H9 (cell line): Measurements from ENCODE around the gene TTC9. TPM values are rescaled to one million over a fixed set of nuclear protein-coding genes. Genes with fewer than 3 reads are reported as not detected.

ENCODE experiments used
- DNase-seq: peaks from one replicate; pipeline ENCODE4 v3.0.0-alpha.2; 2017
- H2AFZ ChIP-seq: one replicate; pipeline ENCODE4 v1.6.1; 2013; ENCODE audit warnings: mild to moderate bottlenecking, low read length, control low read depth, moderate library complexity
- H2AK5ac ChIP-seq: 2 replicates; pipeline ENCODE4 v1.6.1; 2013; ENCODE audit warnings: low read length, control low read depth, mixed read lengths; ENCODE audit not compliant: insufficient read length
- H2BK120ac ChIP-seq: one replicate; pipeline ENCODE4 v1.6.1; 2013; ENCODE audit warnings: low read depth, mild to moderate bottlenecking, low read length, control low read depth, inconsistent platforms; ENCODE audit not compliant: poor library complexity, severe bottlenecking
- H2BK12ac ChIP-seq: 2 replicates; pipeline ENCODE4 v1.6.1; 2013; ENCODE audit warnings: low read length, control low read depth, mixed read lengths, low read depth; ENCODE audit not compliant: insufficient read length
- H2BK15ac ChIP-seq: 2 replicates; pipeline ENCODE4 v1.6.1; 2013; ENCODE audit warnings: low read depth, low read length, control low read depth
- H2BK20ac ChIP-seq: one replicate; pipeline ENCODE4 v1.6.1; 2013; ENCODE audit warnings: low read depth, mild to moderate bottlenecking, low read length, control low read depth, inconsistent platforms; ENCODE audit not compliant: poor library complexity, severe bottlenecking
- H2BK5ac ChIP-seq: 2 replicates; pipeline ENCODE4 v1.6.1; 2013; ENCODE audit warnings: low read length, control low read depth, mixed read lengths; ENCODE audit not compliant: insufficient read length
- H3K14ac ChIP-seq: 2 replicates; pipeline ENCODE4 v1.6.1; 2013; ENCODE audit warnings: low read length, control low read depth; ENCODE audit not compliant: insufficient read depth
- H3K18ac ChIP-seq: 2 replicates; pipeline ENCODE4 v1.6.1; 2013; ENCODE audit warnings: low read depth, mild to moderate bottlenecking, mixed read lengths, low read length, control low read depth; ENCODE audit not compliant: insufficient read length
- H3K23ac ChIP-seq: 2 replicates; pipeline ENCODE4 v1.6.1; 2013; ENCODE audit warnings: low read length, control low read depth, mixed read lengths, low read depth; ENCODE audit not compliant: insufficient read length
- H3K23me2 ChIP-seq: 2 replicates; pipeline ENCODE4 v1.6.1; 2013; ENCODE audit warnings: low read depth, mild to moderate bottlenecking, mixed read lengths, low read length, control low read depth; ENCODE audit not compliant: insufficient read length, poor library complexity, severe bottlenecking
- H3K27ac ChIP-seq: 2 replicates; pipeline ENCODE4 v1.5.1; 2013; ENCODE audit warnings: low read length, control low read depth, mixed read lengths, low read depth; ENCODE audit not compliant: insufficient read length
- H3K27me3 ChIP-seq: 2 replicates; pipeline ENCODE4 v1.6.1; 2013; ENCODE audit warnings: low read length, control low read depth, inconsistent platforms; ENCODE audit not compliant: insufficient read depth
- H3K4ac ChIP-seq: 2 replicates; pipeline ENCODE4 v1.6.1; 2013; ENCODE audit warnings: low read depth, mild to moderate bottlenecking, control low read depth, inconsistent platforms, low read length, moderate library complexity
- H3K4me1 ChIP-seq: 2 replicates; pipeline ENCODE4 v1.6.1; 2013; ENCODE audit warnings: low read length, control low read depth, inconsistent platforms; ENCODE audit not compliant: insufficient read depth
- H3K4me2 ChIP-seq: 2 replicates; pipeline ENCODE4 v1.6.1; 2013; ENCODE audit warnings: low read length, control low read depth, mixed read lengths; ENCODE audit not compliant: insufficient read length, insufficient read depth
- H3K56ac ChIP-seq: 2 replicates; pipeline ENCODE4 v1.6.1; 2013; ENCODE audit warnings: low read depth, mild to moderate bottlenecking, mixed read lengths, low read length, control low read depth; ENCODE audit not compliant: insufficient read length
- H3K79me1 ChIP-seq: 2 replicates; pipeline ENCODE4 v1.6.1; 2013; ENCODE audit warnings: low read depth, mild to moderate bottlenecking, moderate library complexity, low read length, control low read depth, inconsistent platforms; ENCODE audit not compliant: insufficient read depth, poor library complexity, severe bottlenecking
- H3K79me2 ChIP-seq: 2 replicates; pipeline ENCODE4 v1.6.1; 2013; ENCODE audit warnings: low read length, control low read depth, inconsistent platforms; ENCODE audit not compliant: insufficient read depth
- H3K9ac ChIP-seq: 2 replicates; pipeline ENCODE4 v1.6.1; 2013; ENCODE audit warnings: low read length, control low read depth, mixed read lengths; ENCODE audit not compliant: insufficient read length; ENCODE audit errors: extremely low read depth
- H3K9me3 ChIP-seq: one replicate; pipeline ENCODE4 v1.6.1; 2013; ENCODE audit warnings: low read depth, low read length, inconsistent platforms; ENCODE audit not compliant: control insufficient read depth
- H3T11ph ChIP-seq: one replicate; pipeline ENCODE4 v1.6.1; 2013; ENCODE audit warnings: mild to moderate bottlenecking, low read length, control low read depth, inconsistent platforms
- H4K20me1 ChIP-seq: one replicate; pipeline ENCODE4 v1.6.1; 2013; ENCODE audit not compliant: control insufficient read depth, insufficient read length, insufficient read depth
- H4K5ac ChIP-seq: 2 replicates; pipeline ENCODE4 v1.6.1; 2013; ENCODE audit warnings: low read depth, mild to moderate bottlenecking, mixed read lengths, low read length, control low read depth; ENCODE audit not compliant: insufficient read length
- H4K8ac ChIP-seq: replicated peaks from 2 replicates; pipeline ENCODE4 v1.6.1; 2013; ENCODE audit warnings: low read length, control low read depth, mixed read lengths, low read depth; ENCODE audit not compliant: insufficient read length
- H4K91ac ChIP-seq: 2 replicates; pipeline ENCODE4 v1.6.1; 2013; ENCODE audit warnings: low read depth, mild to moderate bottlenecking, moderate library complexity, mixed read lengths, low read length, control low read depth; ENCODE audit not compliant: insufficient read length
- H3K27ac Mint-ChIP-seq, 3 experiments: 2 replicates in 2 of 3; 3 replicates in 1 of 3; pipeline ENCODE4 v1.8.0; 2020 to 2021; ENCODE audit warnings: mixed read lengths in 3 of 3, mild to moderate bottlenecking in 1 of 3, moderate library complexity in 1 of 3
- H3K27me3 Mint-ChIP-seq: 2 replicates; pipeline ENCODE4 v1.8.0; 2021; ENCODE audit warnings: low read depth, mild to moderate bottlenecking, moderate library complexity, mixed read lengths
- H3K36me3 Mint-ChIP-seq, 3 experiments: 2 replicates in 2 of 3; 3 replicates in 1 of 3; pipeline ENCODE4 v1.8.0; 2020 to 2021; ENCODE audit warnings: low read depth in 3 of 3, mixed read lengths in 3 of 3; ENCODE audit not compliant: insufficient read depth in 1 of 3
- H3K4me1 Mint-ChIP-seq, 2 experiments: 2 replicates each; pipeline ENCODE4 v1.8.0; 2020; ENCODE audit warnings: mixed read lengths in 2 of 2
- H3K4me3 Mint-ChIP-seq, 2 experiments: 2 replicates in 1 of 2; 3 replicates in 1 of 2; pipeline ENCODE4 v1.8.0; 2020 to 2021; ENCODE audit warnings: mild to moderate bottlenecking in 2 of 2, mixed read lengths in 2 of 2, moderate library complexity in 1 of 2
- H3K9me3 Mint-ChIP-seq, 2 experiments: 2 replicates in 1 of 2; 3 replicates in 1 of 2; pipeline ENCODE4 v1.8.0; 2020; ENCODE audit warnings: mild to moderate bottlenecking in 2 of 2, mixed read lengths in 2 of 2, moderate library complexity in 1 of 2
- WGBS: extraction: QIAGEN DNeasy Blood & Tissue Kit; methylation state at CpG from one replicate; pipeline ENCODE4 v1.1.7; 2013; ENCODE audit warnings: missing lambda C conversion rate, low lambda C conversion rate, mixed read lengths; ENCODE audit not compliant: insufficient read length; ENCODE audit errors: extremely low coverage; 5-methylcytosine and 5-hydroxymethylcytosine counted together
- total RNA-seq: library from RNA; stranded (reverse); gene quantifications from 2 replicates; pipeline ENCODE4 v1.2.1, GENCODE V29; 2021
- TF ChIP-seq, protein P1 (sequence below): fragments of 200-600 bp; sonication (generic); conservative IDR thresholded peaks from 3 replicates; pipeline ENCODE4 v1.8.0; 2021; ENCODE audit warnings: antibody characterized with exemption, mild to moderate bottlenecking

The TTC9 gene
- total RNA-seq, 1 experiment from 2014 or later = 17.4 TPM

DNA sequence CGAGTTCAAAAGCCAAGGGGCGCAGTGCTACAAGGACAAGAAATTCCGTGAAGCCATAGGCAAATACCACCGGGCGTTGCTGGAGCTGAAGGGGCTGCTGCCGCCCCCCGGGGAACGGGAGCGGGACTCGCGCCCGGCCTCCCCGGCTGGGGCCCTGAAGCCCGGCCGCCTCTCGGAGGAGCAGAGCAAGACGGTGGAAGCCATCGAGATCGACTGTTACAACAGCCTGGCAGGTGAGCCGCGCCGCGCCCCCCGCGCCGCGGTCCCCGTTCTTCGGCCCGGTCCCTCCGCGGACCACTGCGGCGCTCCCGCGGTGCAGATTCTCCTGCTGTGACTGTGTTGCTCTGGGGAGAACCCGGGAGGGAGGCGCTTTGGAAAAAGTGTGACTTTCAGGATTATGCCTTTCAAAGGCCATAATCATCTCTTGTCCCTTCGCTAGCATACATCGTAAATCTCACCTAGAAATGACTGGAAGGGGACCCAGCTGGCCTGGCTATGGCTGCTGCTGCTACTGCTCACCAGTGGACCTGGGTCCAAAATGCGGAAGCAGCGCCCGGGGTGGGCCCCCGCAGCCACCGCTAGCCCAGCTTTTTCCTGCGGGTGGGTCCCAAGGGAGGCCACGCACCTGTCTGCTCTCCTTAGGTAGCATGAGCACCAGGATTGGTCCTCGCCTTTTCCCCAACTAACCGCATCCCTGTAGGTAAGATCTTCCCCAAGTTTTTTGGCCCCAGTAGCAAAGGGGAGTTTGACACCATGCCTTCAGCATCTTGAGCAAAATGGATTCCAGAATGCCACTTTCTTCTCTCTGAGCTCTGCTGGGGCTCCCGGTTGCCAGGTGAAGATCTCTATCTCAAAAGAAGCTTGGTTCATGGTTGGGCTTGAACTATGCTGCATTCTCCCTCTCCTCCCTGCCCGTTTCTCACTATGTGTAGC is 853 bp downstream of the TTC9 start:
- Mint-ChIP-seq H3K9me3 (no peaks in the 10 kb centered on the region), H3K4me3 (peak overlapping the region; percentile 87 to 90), H3K27ac (peak overlapping the region in 2 of 3 experiments; percentile 55 to 63; a peak in 3 of 7 replicates), H3K36me3 (peaks cover 0 to 4% (median 3%) of the 10 kb centered on the region in 3 experiments; a peak in 4 of 7 replicates), H3K27me3 (no peaks in the 10 kb centered on the region), H3K4me1 (peaks cover 54 to 55% of the 10 kb centered on the region in 2 experiments)
- Histone ChIP-seq H2AFZ (no peak overlapping the region), H3K9me3 (no peaks in the 10 kb centered on the region), H4K91ac (no peak overlapping the region), H4K20me1 (no peaks in the 10 kb centered on the region), H3K4me1 (peaks cover 22% of the 10 kb centered on the region), H2BK120ac (no peak overlapping the region), H3K23ac (no peak overlapping the region), H3T11ph (no peak overlapping the region), H3K18ac (peak overlapping the region; percentile 44), H2AK5ac (no peak overlapping the region), H2BK15ac (no peak overlapping the region), H3K56ac (no peak overlapping the region), H3K23me2 (peaks cover 21% of the 10 kb centered on the region), H2BK5ac (no peak overlapping the region), H3K27ac (no peak overlapping the region), H3K9ac (peak overlapping the region; percentile 69), H3K79me2 (peaks cover 37% of the 10 kb centered on the region; the same call in 1 of the 2 replicates), H3K4ac (no peak overlapping the region), H3K27me3 (no peaks in the 10 kb centered on the region), H2BK12ac (no peak overlapping the region), H2BK20ac (no peak overlapping the region), H4K8ac (no peak overlapping the region), H3K4me2 (peak overlapping the region; percentile 99), H4K5ac (no peak overlapping the region), H3K14ac (peak overlapping the region; percentile 43), H3K79me1 (no peaks in the 10 kb centered on the region)
- WGBS = no CpG with 5 or more reads among the region's 51 CpGs
- DNase-seq = no peak
- TF ChIP-seq, protein P1, sequence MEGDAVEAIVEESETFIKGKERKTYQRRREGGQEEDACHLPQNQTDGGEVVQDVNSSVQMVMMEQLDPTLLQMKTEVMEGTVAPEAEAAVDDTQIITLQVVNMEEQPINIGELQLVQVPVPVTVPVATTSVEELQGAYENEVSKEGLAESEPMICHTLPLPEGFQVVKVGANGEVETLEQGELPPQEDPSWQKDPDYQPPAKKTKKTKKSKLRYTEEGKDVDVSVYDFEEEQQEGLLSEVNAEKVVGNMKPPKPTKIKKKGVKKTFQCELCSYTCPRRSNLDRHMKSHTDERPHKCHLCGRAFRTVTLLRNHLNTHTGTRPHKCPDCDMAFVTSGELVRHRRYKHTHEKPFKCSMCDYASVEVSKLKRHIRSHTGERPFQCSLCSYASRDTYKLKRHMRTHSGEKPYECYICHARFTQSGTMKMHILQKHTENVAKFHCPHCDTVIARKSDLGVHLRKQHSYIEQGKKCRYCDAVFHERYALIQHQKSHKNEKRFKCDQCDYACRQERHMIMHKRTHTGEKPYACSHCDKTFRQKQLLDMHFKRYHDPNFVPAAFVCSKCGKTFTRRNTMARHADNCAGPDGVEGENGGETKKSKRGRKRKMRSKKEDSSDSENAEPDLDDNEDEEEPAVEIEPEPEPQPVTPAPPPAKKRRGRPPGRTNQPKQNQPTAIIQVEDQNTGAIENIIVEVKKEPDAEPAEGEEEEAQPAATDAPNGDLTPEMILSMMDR = no peak
